GM23248 (cell line): ENCODE results near the gene SKI.

ENCODE experiments used
- EZH2 ChIP-seq: fragments of 200-600 bp; sonication (generic); IDR thresholded peaks from 2 replicates; pipeline ENCODE4 v1.6.1; 2018; ENCODE audit warnings: antibody characterized with exemption, mild to moderate bottlenecking; ENCODE audit not compliant: insufficient read depth, poor library complexity, severe bottlenecking
- EZH2phosphoT487 ChIP-seq: fragments of 200-600 bp; sonication (generic); IDR thresholded peaks from 2 replicates; pipeline ENCODE4 v1.6.1; 2018; ENCODE audit warnings: antibody characterized with exemption, moderate library complexity, mild to moderate bottlenecking, low read depth; ENCODE audit not compliant: insufficient read depth

DNA sequence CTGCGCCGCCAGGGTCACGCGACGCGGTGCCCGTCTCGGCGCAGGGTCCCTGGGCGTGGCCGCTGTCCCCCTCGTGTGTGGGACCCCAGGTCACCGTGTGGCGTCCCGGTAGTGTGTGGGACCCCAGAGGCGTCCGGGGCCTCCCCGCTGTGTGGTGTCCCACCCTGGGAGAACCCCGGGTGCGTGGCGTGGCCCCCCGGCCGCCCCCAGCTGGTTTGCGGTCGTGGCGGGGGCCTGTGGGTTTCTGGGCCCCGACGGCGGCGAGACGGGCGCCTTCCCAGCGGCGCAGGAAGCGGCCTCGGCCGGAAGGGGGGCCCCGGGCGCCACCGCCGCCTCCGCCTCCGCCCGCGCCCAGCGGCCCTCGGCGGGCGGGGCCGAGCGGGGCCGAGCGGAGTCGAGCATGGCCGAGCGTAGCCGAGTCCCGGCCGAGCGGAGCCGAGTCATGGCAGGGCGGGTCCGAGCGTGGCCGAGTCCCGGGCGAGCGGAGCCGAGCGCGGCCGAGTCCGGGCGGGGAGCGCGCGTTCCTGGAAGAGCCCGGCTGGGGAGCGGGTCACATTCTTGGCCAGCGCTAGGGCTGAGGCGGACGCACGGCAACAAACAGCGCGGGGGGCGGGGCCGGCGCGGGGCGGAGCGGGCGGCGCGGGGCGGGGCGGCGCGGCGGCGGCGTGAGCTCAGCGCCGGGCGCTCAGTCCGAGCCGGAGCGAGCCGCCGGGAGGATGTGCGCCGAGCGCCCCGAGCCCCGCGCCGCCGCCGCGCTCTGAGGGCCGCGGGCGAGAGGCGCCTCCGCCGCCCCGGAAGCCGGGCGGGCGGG is 568 bp upstream of the SKI start:
- TF ChIP-seq EZH2phosphoT487 (no peak), EZH2 (no peak)
